DMS 273 (cell line): Measurements from ENCODE around the gene INPP1.
"Not testable (repeated sequence)": the region's sequence is repeated elsewhere in the genome, so short reads cannot be mapped to it uniquely, and the experiment has no call there.

Source experiments
- DNase-seq: peaks from one replicate; lab custom pipeline; 2025; ENCODE audit not compliant: unreplicated experiment; lab: John Stamatoyannopoulos, UW

INPP1 gene, protein sequence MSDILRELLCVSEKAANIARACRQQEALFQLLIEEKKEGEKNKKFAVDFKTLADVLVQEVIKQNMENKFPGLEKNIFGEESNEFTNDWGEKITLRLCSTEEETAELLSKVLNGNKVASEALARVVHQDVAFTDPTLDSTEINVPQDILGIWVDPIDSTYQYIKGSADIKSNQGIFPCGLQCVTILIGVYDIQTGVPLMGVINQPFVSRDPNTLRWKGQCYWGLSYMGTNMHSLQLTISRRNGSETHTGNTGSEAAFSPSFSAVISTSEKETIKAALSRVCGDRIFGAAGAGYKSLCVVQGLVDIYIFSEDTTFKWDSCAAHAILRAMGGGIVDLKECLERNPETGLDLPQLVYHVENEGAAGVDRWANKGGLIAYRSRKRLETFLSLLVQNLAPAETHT

GRCh38 chr2:190343536-190344275 lies at the start of gene INPP1:
Gene INPP1, plus strand, starts transcription at chr2:190343589. Its CDS starts 16,514 bp downstream, at chr2:190360103.
- peak; percentile 77 for DNase-seq

DNA sequence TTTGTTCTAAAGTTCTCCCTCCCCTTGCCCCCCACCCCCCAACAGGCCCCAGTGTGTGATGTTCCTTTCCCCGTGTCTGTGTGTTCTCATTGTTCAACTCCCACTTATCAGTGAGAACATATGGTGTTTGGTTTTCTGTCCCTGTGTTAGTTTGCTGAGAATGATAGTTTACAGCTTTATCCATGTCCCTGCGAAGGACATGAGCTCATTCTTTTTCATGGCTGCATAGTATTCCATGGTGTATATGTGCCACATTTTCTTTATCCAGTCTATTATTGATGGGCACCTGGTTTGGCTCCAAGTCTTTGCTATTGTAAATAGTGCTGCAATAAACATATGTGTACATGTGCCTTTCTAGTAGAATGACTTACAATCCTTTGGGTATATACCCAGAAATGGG lies 45.5 kb upstream of the INPP1 start:
- not testable (repeated sequence) for DNase-seq

DNA sequence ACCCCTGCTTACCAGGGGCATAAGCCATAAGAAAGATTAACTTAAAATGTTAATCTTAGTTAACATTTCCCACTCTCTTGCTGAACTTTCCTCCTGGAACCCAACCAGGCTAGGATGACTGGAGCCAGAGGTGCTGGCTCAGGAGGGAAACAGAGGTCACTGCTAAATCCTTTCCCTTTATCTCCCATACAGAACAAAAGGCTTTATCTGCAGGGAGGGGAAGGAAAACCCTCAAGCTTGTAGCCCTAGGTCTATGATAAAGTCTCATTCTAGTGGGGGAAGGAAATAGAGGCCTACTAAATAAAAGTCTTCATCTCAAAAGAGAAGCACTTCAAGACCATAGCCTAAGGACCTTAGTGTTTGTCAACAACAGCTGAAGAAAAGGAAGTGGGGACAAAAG lies 42.4 kb upstream of the INPP1 start:
- no peak for DNase-seq

- no peak for DNase-seq
Observed at GRCh38 chr2:190302052-190302451, 41.3 kb upstream of the INPP1 start.

- DNase-seq = no peak
Observed at GRCh38 chr2:190303647-190304046, 39.7 kb upstream of the INPP1 start.

DNA sequence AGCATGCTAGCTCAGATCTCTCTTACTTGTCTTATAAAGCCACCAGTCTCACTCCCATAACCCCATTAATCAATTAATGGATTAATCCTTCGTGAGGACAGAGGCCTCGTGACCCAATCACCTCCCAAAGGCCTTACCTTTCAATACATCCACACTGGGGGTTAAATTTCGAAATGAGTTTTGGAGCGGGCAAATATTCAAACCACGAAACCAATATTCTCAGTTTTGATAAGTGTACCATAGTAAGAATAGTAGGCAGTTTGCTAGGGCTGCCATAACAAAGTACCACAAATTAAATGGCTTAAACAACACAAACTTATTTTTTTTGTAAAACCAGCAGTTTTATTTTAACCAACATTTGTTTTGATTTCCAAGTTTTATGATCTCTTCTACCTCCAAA lies 39.0 kb upstream of the INPP1 start:
- DNase-seq = no peak

DNA sequence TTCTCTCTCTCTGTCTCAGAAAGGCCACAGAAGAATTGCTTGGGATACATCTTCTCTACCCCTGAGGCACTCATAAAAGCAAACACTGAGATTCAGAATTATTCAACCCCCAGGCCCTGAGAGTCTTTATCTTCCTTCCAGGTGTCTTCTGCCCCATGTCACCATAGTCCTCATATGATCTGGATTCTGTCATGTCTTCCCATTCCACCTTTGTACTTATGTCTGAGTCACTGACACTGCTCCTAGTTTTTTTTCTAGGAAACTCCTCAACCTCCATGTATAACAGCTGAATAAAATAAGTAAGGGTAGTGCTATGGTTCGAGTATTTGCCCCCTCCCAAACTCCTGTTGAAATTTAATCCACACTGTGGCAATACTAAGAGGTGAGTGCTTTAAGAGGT lies 35.4 kb upstream of the INPP1 start:
- no peak for DNase-seq

DNA sequence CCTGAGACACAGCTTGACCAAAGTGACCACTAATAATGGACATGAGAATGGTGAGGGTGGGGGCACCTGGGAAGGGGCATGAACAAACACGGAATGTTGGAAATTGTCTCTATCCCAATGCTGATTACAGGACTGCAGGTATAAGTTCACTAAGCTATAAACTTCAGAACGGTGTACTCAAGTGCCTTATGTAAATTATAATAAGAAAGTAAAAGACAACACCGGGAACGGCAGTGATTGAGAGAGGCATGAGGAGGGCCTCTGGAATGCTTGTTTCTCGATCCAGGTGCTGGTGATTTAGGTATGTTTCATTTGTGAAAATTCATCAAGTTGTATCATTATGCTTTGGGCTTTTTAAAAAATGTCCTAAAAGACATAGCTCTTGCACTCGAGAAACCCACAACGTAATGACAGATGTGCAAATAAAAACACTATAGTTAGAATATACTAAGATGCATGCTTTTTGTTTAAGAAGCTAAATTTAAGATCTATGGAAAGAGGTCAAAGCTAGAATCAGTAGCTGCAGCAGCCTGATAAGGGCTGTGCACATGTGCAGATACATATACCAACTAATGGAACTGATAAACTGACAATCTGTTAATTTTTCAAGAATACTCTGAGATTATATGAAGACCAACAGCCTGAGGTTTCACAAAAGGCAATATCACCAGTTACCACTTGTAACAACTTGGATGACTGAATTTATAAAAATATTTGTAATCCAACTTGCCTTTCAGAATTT lies 31.3 kb upstream of the INPP1 start:
- DNase-seq = no peak

DNA sequence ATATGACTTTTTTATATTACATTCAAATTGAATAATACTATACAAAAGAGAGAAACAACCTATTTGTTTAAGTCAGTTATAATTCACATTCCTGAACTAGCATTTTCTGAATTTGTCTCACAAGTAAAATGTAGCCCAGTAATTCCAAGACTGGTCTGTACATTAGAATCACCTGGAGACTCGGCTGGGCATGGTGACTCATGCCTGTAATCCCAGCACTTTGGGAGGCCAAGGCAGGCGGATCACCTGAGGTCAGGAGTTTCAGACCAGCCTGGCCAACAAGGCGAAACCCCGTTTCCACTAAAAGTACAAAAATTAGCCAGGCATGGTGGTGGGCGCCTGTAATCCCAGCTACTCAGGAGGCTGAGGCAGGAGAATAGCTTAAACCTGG lies 30.8 kb upstream of the INPP1 start:
- DNase-seq = not testable (repeated sequence)

- no peak for DNase-seq
Observed at GRCh38 chr2:190313880-190314279, 29.5 kb upstream of the INPP1 start.

- DNase-seq = no peak
Observed at GRCh38 chr2:190315273-190315672, 28.1 kb upstream of the INPP1 start.

- DNase-seq = no peak
Observed at GRCh38 chr2:190318514-190318913, 24.9 kb upstream of the INPP1 start.

GRCh38 chr2:190318931-190319554 lies 24.3 kb upstream of the INPP1 start:
- DNase-seq = peak; percentile 57

DNA sequence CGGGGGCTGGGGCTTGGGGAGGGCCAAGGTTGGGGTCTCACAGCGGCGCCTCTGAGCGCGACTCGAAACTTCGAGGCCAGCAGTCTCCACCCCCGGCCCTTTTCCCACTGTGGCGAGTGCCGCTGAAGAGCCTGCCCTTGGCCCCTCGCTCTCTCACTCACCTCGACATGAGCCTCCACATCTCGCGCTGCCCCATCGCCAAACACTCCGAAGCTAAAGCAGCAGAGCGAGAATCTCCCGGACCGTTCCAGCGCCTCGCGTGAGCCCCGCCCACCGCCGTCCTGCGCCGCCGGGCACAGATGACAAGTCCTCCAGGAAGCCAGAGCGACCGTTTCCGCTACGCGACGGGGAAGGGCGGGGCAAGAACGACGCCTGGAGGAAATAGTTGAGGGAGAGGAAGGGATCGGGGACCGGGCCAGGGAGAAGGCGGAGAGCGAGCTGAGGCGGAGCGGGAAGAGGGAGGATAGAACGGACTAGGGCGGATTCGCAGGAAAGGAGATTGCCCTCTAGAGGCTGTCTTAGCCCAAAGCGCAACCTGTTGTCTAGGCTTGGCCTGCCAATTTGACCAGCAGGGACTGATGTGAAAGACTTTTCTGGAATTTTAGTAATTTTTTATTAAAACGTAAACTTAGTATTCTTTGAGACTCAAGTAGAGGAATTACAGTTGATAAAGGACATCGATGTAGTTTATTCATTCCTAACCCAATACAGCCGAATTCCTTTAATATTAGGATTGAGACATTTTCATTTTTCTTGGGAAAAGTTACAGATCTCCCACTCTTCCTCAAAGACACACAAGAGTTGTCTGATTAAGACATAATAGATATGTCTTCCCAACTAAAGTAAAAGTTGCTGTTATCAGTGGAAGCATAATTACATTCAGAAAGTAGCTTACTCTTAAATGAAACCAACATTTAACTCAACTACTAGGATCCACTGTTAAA lies 23.6 kb upstream of the INPP1 start, which contains the start of gene HIBCH:
TSS of gene HIBCH (minus strand) at position 272 of the 944 bp plus-strand sequence. CDS start at position 196, 76 bp downstream.
- DNase-seq = peak; percentile 99

DNA sequence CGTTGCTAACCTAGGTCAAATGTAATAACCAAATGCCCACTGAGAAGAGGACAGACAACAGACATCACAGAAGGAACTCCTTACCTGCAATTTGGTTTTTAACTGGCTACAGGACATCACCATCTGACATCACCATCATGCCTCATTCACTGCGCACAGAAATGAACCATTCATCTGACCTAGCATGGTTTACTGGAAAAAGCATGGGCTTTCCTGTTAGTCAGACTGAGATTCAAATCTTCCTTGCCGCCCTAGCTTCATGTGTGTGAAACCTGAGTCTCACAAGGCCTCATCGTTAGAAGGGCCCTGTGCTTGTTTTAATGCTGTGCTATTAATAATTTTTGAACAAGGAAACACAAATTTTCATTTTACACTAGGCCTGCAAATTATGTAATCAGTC lies 22.7 kb upstream of the INPP1 start:
- no peak for DNase-seq

DNA sequence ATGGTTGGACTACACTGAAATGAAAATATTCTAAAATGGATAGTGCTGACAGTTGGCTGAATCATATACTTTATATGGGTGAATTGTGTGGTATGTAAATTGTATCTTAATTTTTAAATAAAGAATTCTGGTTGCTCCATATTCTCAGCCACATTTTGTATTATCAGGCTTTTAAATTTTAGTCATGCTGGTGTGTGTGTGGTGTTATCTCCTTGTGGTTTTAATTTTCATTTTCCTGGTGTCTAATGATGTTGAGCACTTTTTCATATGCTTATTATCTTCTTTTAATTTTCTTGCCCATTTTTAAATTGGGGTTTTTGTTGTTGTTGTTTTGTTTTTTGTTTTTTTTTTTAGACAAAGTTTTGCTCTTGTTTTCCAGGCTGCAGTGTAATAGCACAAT lies 20.0 kb upstream of the INPP1 start:
- DNase-seq = no peak

DNA sequence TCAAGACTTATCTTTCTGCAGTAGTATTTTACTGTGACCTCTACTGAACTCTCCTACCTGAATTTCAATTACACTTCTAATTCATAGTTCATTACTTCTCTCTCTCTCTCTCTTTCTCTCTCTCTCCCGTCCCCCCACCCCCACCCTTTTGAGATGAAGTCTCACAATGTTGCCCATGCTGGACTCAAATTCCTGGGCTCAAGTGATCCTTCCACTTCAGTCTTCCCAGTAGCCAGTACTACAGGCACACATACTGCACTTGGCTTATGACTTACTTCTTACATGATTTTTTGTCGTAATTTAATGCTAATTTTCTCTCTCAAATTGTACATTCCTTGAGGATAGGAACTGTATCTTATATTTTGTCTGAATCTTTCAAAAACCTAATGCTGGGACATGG lies 17.8 kb upstream of the INPP1 start:
- no peak for DNase-seq

DNA sequence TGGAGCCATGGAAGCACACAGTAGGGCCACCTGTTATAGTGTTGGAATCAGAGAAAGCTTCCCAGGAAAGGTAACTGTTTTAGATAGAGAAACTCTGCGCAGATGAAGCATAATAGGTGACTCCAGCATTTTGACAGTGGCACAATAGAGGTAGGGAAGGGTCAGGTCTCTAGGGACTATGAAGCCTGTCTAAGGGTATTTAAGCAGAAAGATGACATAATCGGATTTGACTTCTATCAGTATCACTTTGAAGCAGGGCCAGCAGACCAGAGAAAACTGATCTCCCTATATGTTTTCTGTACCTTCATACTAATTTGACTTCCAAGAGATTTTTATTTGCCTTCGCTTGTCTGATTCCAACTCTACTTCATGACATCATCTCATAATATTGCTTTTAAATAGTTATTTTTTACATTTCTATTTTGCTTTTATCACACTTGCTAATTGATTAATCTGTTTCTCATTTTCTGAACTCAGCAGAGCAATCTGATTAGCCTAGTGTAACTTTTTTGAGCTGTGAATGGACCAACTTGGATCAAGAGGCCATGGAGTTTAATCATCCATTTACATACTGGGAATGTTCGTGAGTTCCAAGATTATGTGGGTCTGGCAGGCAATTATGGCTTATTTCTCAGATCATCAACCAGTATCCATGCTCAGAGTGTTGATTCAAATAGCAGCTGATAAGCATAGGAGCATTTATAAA lies 15.4 kb upstream of the INPP1 start:
- no peak for DNase-seq

GRCh38 chr2:190328573-190329147 lies 14.7 kb upstream of the INPP1 start:
- DNase-seq = peak; percentile 7
